ENCODE results near the gene PTPRN2. TPM values are rescaled to one million over a fixed set of nuclear protein-coding genes. Genes with fewer than 3 reads are reported as not detected.

PTPRN2 gene
- total RNA-seq, 2 donors from 2014 or later: 0.72 to 0.79 TPM

GRCh38 chr7:158007697-158008257, 579.8 kb downstream of the PTPRN2 start:
- no peak overlapping the region for H3K4me3 Mint-ChIP-seq
- ATAC-seq (replicated peaks in 1 of 2): no peak
- no peak overlapping the region for H3K27ac Mint-ChIP-seq
- no peaks in the 10 kb centered on the region for H3K36me3 Mint-ChIP-seq (ENCODE audit: insufficient read depth in 2 of 2)
- H3K4me1 Mint-ChIP-seq (ENCODE audit: low read depth): peaks cover 5% of the 10 kb centered on the region
- H3K27me3 Mint-ChIP-seq (ENCODE audit: low read depth): no peaks in the 10 kb centered on the region
- no peak for DNase-seq
- no peaks in the 10 kb centered on the region for H3K9me3 Mint-ChIP-seq

GRCh38 chr7:158006841-158007696, 580.6 kb downstream of the PTPRN2 start:
- Mint-ChIP-seq H3K36me3 (ENCODE audit: insufficient read depth in 2 of 2) (no peaks in the 10 kb centered on the region), H3K4me3 (no peak overlapping the region), H3K27ac (no peak overlapping the region), H3K27me3 (ENCODE audit: low read depth) (no peaks in the 10 kb centered on the region), H3K9me3 (no peaks in the 10 kb centered on the region), H3K4me1 (ENCODE audit: low read depth) (peaks cover 2% of the 10 kb centered on the region)
- ATAC-seq (replicated peaks in 1 of 2) (no peak), DNase-seq (no peak)

DNA sequence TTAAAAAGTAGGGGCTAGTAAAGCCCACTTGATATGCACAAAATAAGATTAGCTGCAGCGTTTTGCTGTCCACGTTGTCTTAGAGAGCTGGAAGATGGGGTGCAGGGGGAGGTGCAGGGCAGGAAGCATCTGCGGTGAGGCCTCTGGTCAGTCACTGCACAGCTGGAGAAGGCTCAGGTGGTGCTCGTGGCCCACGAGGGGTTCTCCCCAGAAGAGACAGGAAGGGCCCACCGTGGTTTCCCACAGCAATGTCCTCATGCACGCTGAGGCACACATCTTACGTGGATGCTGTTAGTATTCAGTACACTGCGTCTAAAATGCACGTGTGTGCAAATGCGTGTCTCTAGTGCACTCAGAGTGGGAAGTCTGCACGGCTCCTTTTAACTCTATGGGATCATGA, 582.1 kb downstream of the PTPRN2 start:
- Mint-ChIP-seq H3K36me3 (ENCODE audit: insufficient read depth in 2 of 2) (no peaks in the 10 kb centered on the region), H3K9me3 (no peaks in the 10 kb centered on the region), H3K4me3 (no peak overlapping the region), H3K27me3 (ENCODE audit: low read depth) (no peaks in the 10 kb centered on the region), H3K4me1 (ENCODE audit: low read depth) (no peaks in the 10 kb centered on the region), H3K27ac (no peak overlapping the region)
- DNase-seq (no peak), ATAC-seq (replicated peaks in 1 of 2) (no peak)

DNA sequence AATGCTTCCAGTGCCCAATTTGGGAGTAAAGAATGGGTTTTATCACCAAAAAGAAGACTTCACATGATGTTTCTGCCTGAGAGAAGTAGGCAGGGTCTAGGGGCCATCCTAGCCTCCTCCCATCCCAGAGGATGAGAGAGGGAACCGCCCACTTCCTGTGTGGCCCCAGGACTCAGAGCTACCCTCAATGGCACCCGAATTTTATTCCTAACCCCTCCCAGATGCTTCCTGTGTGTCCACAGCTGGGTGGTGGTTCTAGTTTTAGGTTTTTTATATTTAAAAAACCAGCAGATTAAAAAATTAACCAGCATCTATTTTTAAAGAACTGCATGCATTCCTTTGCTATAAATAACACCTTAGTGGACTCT, 583.5 kb downstream of the PTPRN2 start:
- Mint-ChIP-seq H3K27me3 (ENCODE audit: low read depth) (no peaks in the 10 kb centered on the region), H3K4me3 (no peak overlapping the region), H3K27ac (no peak overlapping the region)

DNA sequence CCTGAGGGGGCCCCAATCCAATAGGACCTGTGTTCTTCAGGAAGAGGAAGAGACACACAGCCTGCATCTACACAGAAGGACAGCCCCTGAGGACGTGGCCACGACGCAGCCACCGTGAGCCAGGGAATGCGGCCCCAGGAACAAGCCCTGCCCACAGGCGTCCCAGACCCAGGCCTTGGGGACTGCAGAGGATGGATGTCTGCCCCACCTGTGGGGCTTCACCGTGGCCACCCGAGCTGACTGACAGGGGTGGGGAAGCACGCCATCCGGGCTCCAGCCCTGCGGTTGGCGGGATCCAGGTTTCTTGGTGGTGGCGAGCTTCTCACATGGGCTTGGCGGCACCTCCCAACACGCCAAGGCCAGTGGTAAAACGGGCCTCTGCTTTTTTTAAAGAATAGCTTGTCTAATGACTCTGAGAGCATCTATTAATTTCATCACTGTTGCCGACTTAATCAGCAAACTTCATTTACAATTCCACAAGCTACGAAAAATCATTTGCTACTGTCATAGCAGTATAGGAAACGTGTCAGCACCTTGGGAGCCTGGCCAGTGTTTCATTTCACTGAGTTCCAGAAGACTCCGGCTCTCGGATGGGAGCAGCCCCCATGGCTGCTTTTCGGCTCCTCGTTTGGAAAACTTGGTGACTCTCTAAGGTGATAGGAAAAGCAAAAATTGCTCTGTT, 584.0 kb downstream of the PTPRN2 start:
- no peaks in the 10 kb centered on the region for H3K4me1 Mint-ChIP-seq (ENCODE audit: low read depth)
- no peaks in the 10 kb centered on the region for H3K27me3 Mint-ChIP-seq (ENCODE audit: low read depth)
- no peak overlapping the region for H3K4me3 Mint-ChIP-seq
- ATAC-seq (replicated peaks in 1 of 2) (no peak), DNase-seq (no peak)
- no peak overlapping the region for H3K27ac Mint-ChIP-seq
- H3K36me3 Mint-ChIP-seq (ENCODE audit: insufficient read depth in 2 of 2): no peaks in the 10 kb centered on the region
- no peaks in the 10 kb centered on the region for H3K9me3 Mint-ChIP-seq

More for the DNA sequence above, 583.5 kb downstream of the PTPRN2 start:
- Mint-ChIP-seq H3K9me3 (no peaks in the 10 kb centered on the region), H3K36me3 (ENCODE audit: insufficient read depth in 2 of 2) (no peaks in the 10 kb centered on the region), H3K4me1 (ENCODE audit: low read depth) (no peaks in the 10 kb centered on the region)
- ATAC-seq (replicated peaks in 1 of 2) (no peak), DNase-seq (no peak)

DNA sequence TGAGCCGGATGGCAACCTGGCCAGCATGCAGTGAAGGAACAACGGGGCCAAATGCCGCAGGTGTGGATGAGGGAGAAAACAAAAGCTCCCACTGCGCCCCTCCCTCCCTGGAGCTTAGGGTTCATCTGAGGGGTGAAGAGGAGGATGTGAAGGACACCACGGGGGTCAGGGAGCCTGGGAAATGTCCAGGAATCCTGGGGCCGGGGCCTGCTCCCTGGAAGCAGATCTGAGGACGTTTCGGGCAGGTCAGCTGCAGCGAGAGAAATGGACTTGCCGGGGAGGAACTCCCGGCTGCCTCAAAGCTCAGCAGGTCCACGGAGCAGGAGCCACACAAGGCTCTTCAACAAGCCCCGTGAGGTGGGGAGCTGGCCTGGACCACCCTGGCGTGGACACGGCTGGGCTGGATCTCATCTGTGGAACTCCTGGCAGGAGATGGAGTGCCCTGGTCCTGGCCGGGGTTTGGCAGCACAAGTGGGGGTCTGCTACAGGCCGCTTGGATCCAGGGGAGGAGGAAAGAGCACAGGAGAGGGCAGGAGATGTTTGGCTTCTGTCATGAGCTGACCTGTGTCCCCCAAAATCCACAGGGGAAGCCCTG, 585.0 kb downstream of the PTPRN2 start:
- ATAC-seq (replicated peaks in 1 of 2): no peak

DNA sequence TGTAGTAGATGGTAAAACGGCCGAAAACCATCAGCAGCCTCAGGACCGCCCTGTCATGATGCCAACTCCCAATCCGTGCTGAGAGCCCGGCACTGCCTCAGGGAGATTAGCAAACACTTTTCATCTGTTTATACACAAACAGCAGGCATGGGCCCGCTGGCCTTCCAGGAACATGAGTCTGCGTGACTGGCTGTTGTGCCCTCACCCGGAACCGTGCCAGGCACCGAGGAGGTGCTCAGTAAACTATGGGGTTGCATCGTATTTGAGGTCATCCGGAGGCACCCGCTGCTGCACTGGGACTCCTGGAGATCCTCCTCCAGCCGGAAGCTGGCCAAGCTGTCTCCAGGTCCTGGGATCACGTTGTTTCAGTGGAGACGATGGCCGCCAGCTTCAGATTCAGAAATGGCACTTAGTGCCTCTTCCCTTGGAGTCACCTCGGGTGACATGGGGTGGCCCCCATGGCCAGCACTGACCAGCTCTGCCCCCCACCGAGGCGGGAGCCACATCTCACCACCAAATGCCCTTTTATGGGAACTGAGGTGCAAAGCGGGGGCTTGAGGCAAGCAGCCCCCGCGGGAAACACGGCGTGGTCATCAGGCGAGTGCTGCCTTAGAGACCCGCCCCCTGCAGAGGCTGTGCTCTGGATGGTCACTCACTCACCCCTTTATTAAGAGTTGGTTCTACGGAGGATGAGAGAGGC, 585.9 kb downstream of the PTPRN2 start:
- ATAC-seq (replicated peaks in 1 of 2): no peak
- no peaks in the 10 kb centered on the region for H3K4me1 Mint-ChIP-seq (ENCODE audit: low read depth)
- H3K27me3 Mint-ChIP-seq (ENCODE audit: low read depth): no peaks in the 10 kb centered on the region
- no peaks in the 10 kb centered on the region for H3K9me3 Mint-ChIP-seq
- no peak overlapping the region for H3K27ac Mint-ChIP-seq
- no peaks in the 10 kb centered on the region for H3K36me3 Mint-ChIP-seq (ENCODE audit: insufficient read depth in 2 of 2)
- H3K4me3 Mint-ChIP-seq: no peak overlapping the region
- no peak for DNase-seq

More for the DNA sequence above, 585.0 kb downstream of the PTPRN2 start:
- Mint-ChIP-seq H3K27ac (no peak overlapping the region), H3K27me3 (ENCODE audit: low read depth) (no peaks in the 10 kb centered on the region), H3K4me1 (ENCODE audit: low read depth) (no peaks in the 10 kb centered on the region), H3K36me3 (ENCODE audit: insufficient read depth in 2 of 2) (no peaks in the 10 kb centered on the region), H3K4me3 (no peak overlapping the region), H3K9me3 (no peaks in the 10 kb centered on the region)
- no peak for DNase-seq

DNA sequence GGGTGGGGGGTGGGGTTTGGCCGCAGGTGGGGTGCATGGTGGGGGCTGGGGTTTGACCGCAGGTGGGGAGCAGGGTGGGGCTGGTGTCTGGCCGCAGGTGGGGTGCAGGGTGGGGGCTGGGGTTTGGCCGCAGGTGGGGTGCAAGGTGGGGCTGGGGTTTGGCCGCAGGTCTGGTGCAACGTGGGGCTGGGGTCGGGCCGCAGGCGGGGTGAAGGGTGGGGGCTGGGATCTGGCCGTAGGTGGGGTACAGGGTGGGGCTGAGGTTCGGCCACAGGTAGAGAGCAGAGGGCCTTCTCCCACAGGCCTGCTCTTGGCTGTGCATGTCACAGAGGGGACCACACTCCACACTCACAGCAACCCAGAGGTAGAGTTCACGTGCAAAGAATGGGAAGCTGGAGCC, 586.6 kb downstream of the PTPRN2 start:
- DNase-seq: no peak

GRCh38 chr7:158000160-158000559, 587.5 kb downstream of the PTPRN2 start:
- Mint-ChIP-seq H3K4me3 (no peak overlapping the region), H3K27ac (no peak overlapping the region), H3K27me3 (ENCODE audit: low read depth) (no peaks in the 10 kb centered on the region), H3K9me3 (no peaks in the 10 kb centered on the region), H3K36me3 (ENCODE audit: insufficient read depth in 2 of 2) (no peaks in the 10 kb centered on the region), H3K4me1 (ENCODE audit: low read depth) (no peaks in the 10 kb centered on the region)
- DNase-seq (no peak), ATAC-seq (replicated peaks in 1 of 2) (no peak)

More for the DNA sequence above, 586.6 kb downstream of the PTPRN2 start:
- H3K27ac Mint-ChIP-seq: no peak overlapping the region
- H3K9me3 Mint-ChIP-seq: no peaks in the 10 kb centered on the region
- ATAC-seq (replicated peaks in 1 of 2): no peak
- no peak overlapping the region for H3K4me3 Mint-ChIP-seq
- no peaks in the 10 kb centered on the region for H3K4me1 Mint-ChIP-seq (ENCODE audit: low read depth)
- H3K27me3 Mint-ChIP-seq (ENCODE audit: low read depth): no peaks in the 10 kb centered on the region
- no peaks in the 10 kb centered on the region for H3K36me3 Mint-ChIP-seq (ENCODE audit: insufficient read depth in 2 of 2)

- no peak overlapping the region for H3K4me3 Mint-ChIP-seq
Measured at GRCh38 chr7:157998884-157999552, 588.6 kb downstream of the PTPRN2 start.

DNA sequence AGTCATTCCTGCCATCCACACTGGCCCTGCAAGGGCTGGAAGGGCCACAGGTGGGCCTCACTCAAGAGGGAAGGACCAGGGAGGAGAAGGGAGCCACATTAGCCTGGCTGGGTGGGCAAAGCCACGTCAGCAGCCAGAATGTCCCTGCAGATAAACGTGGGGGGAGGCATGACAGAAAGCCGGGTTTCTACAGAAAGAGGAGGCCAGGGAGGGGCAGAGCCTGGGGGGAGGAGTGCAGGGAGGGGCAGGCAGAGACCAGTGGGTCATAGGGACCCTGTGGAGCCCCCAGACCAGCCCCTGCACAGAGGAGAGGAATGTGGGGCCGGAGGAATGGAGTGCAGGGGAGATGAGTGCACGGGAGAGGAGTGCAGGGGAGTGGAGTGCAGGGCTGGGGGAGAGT, 590.2 kb downstream of the PTPRN2 start:
- H3K4me1 Mint-ChIP-seq (ENCODE audit: low read depth): no peaks in the 10 kb centered on the region
- ATAC-seq (replicated peaks in 1 of 2) (no peak), DNase-seq (no peak)
- H3K27ac Mint-ChIP-seq: no peak overlapping the region
- no peaks in the 10 kb centered on the region for H3K36me3 Mint-ChIP-seq (ENCODE audit: insufficient read depth in 2 of 2)
- H3K4me3 Mint-ChIP-seq: no peak overlapping the region
- H3K27me3 Mint-ChIP-seq (ENCODE audit: low read depth): no peaks in the 10 kb centered on the region
- no peaks in the 10 kb centered on the region for H3K9me3 Mint-ChIP-seq

More at GRCh38 chr7:157998884-157999552, 588.6 kb downstream of the PTPRN2 start:
- H3K27ac Mint-ChIP-seq: no peak overlapping the region
- ATAC-seq (replicated peaks in 1 of 2) (no peak), DNase-seq (no peak)
- no peaks in the 10 kb centered on the region for H3K27me3 Mint-ChIP-seq (ENCODE audit: low read depth)
- H3K9me3 Mint-ChIP-seq: no peaks in the 10 kb centered on the region
- no peaks in the 10 kb centered on the region for H3K36me3 Mint-ChIP-seq (ENCODE audit: insufficient read depth in 2 of 2)
- no peaks in the 10 kb centered on the region for H3K4me1 Mint-ChIP-seq (ENCODE audit: low read depth)

- no peaks in the 10 kb centered on the region for H3K27me3 Mint-ChIP-seq (ENCODE audit: low read depth)
Measured at GRCh38 chr7:157997080-157997440, 590.6 kb downstream of the PTPRN2 start.

More at GRCh38 chr7:157997080-157997440, 590.6 kb downstream of the PTPRN2 start:
- Mint-ChIP-seq H3K4me1 (ENCODE audit: low read depth) (no peaks in the 10 kb centered on the region), H3K4me3 (no peak overlapping the region), H3K9me3 (no peaks in the 10 kb centered on the region), H3K36me3 (ENCODE audit: insufficient read depth in 2 of 2) (no peaks in the 10 kb centered on the region), H3K27ac (no peak overlapping the region)
- DNase-seq: no peak
- ATAC-seq (replicated peaks in 1 of 2): no peak
